Activated T-cell treated with anti-CD3 and anti-CD28 coated beads, Interleukin-2, amount 50 U/mL, for 4 hours (primary cell): Measurements from ENCODE around the gene SH3PXD2A. TPM values are rescaled to one million over a fixed set of nuclear protein-coding genes. Genes with fewer than 3 reads are reported as not detected.
"Not testable (repeated sequence)": the region's sequence is repeated elsewhere in the genome, so short reads cannot be mapped to it uniquely, and the experiment has no call there.

ENCODE experiments used
- ATAC-seq, 2 donors: fragments of 200-7000 bp; cut with Tn5 transposase; one replicate each; pipeline ENCODE4 v1.10.0; 2021
- DNase-seq: peaks from one replicate; pipeline ENCODE4 v3.0.0-alpha.2; 2020
- H3K27me3 Mint-ChIP-seq: one replicate; pipeline ENCODE4 v1.8.0; 2021; ENCODE audit warnings: low read depth, mixed read lengths
- H3K36me3 Mint-ChIP-seq: one replicate; pipeline ENCODE4 v1.8.0; 2022; ENCODE audit warnings: mixed read lengths; ENCODE audit not compliant: insufficient read depth
- H3K4me1 Mint-ChIP-seq: one replicate; pipeline ENCODE4 v1.8.0; 2021; ENCODE audit warnings: low read depth, mixed read lengths
- H3K4me3 Mint-ChIP-seq: one replicate; pipeline ENCODE4 v1.8.0; 2021; ENCODE audit warnings: mild to moderate bottlenecking, moderate library complexity, mixed read lengths
- H3K9me3 Mint-ChIP-seq: one replicate; pipeline ENCODE4 v1.8.0; 2021; ENCODE audit warnings: mixed read lengths
- total RNA-seq, 3 donors: library from RNA; stranded (reverse); gene quantifications; one replicate each; pipeline ENCODE4 v1.2.1, GENCODE V29; 2021

The SH3PXD2A gene
- total RNA-seq, 3 donors from 2014 or later, result 2.4 to 2.8 (median 2.4) TPM

DNA sequence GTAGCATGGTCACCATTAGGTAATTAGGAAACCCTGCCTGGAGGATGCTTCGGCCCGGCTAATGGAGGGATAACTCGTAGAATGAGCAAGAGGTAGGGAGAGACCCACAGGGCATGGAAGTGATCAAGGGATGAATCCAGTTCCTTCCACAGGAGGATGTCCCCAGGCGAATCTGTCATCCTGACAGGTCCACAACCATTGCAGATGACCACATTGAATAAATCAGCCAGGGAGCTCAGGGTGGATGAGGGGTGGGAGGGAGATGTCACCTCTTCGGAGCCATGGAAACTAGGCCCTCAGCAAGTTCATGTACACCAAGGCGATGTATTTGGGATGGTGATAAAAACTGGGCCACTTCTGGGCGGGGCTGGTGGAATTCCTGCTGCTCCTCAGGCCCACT is 28.5 kb downstream of the SH3PXD2A start:
- Mint-ChIP-seq H3K4me1 (no peaks in the 10 kb centered on the region), H3K9me3 (no peaks in the 10 kb centered on the region), H3K36me3 (no peaks in the 10 kb centered on the region), H3K4me3 (no peak overlapping the region), H3K27me3 (no peaks in the 10 kb centered on the region)
- ATAC-seq (no peak), DNase-seq (no peak)

DNA sequence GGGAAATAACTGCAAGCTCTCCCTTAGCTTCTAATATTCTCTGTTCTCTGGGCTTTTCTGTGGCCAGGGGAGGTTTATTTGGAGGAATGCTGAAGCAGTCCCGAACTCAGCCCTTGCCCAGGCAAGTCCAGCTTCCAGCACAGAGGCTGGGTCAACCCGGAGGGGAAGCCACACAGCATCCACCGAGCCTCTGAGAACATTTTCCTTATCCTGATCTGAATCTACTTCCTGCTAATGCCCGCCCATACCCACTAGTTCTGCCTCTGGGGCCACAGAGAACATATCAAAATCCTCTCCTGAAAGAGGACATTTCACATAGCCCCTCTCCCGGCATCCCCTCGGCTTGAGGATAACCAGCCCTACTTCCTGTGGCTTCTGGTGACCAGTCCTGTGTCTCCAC is 31.1 kb downstream of the SH3PXD2A start:
- no peaks in the 10 kb centered on the region for H3K36me3 Mint-ChIP-seq
- H3K4me1 Mint-ChIP-seq, result no peaks in the 10 kb centered on the region
- H3K9me3 Mint-ChIP-seq, result no peaks in the 10 kb centered on the region
- ATAC-seq (no peak), DNase-seq (no peak)
- peaks cover 14% of the 10 kb centered on the region for H3K27me3 Mint-ChIP-seq
- H3K4me3 Mint-ChIP-seq, result no peak overlapping the region

DNA sequence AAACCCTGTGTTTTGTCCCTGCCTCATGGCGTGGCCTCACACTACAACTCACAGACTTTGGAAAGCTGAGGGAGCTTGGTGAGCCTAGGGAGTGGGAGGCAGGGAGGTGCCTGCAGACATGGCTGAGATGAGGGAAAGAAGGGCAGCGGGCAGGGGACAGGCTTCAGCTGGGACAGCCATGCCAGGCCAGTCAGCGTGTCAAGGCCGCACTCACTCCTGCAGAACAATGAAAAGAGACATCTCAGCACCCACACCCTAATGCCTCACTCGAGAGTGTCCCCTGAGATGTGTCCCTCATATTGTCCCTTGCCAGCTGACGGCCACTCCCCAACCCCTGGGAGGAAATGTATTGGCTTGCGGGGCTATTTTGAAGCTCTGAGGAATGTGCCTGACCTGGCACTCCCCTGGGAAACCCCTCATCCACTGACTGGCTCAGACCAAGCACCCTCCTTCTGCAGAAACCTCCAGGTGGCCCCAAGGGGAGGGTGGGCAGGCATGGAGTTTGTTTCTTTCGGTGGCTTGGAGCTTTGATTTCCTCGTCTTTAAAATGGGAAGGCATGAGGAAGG is 31.6 kb downstream of the SH3PXD2A start:
- Mint-ChIP-seq H3K4me3 (no peak overlapping the region), H3K9me3 (no peaks in the 10 kb centered on the region), H3K36me3 (no peaks in the 10 kb centered on the region), H3K4me1 (no peaks in the 10 kb centered on the region), H3K27me3 (peaks cover 18% of the 10 kb centered on the region)
- ATAC-seq, result no peak
- no peak for DNase-seq

DNA sequence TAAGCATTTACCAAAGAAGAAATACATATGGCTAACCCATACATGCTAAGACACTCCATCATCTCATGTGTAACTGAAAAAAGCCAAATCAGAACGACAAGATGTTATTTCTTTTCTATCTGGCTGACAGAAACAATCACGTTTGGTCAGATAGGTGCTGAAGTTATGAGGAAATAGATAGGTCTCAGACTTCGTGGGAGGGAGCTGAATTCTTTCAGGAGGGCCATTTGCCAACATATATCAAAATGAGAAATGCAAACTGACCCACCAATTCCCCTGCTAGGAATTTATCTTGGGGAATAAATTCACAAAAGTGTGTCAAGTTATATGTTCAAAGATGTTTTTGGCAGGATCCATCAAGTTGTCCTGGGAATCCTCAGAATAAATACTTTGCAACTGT is 32.6 kb downstream of the SH3PXD2A start:
- Mint-ChIP-seq H3K36me3 (no peaks in the 10 kb centered on the region), H3K9me3 (no peaks in the 10 kb centered on the region), H3K4me3 (no peak overlapping the region), H3K4me1 (no peaks in the 10 kb centered on the region), H3K27me3 (peaks cover 18% of the 10 kb centered on the region)
- DNase-seq (no peak), ATAC-seq (no peak)

DNA sequence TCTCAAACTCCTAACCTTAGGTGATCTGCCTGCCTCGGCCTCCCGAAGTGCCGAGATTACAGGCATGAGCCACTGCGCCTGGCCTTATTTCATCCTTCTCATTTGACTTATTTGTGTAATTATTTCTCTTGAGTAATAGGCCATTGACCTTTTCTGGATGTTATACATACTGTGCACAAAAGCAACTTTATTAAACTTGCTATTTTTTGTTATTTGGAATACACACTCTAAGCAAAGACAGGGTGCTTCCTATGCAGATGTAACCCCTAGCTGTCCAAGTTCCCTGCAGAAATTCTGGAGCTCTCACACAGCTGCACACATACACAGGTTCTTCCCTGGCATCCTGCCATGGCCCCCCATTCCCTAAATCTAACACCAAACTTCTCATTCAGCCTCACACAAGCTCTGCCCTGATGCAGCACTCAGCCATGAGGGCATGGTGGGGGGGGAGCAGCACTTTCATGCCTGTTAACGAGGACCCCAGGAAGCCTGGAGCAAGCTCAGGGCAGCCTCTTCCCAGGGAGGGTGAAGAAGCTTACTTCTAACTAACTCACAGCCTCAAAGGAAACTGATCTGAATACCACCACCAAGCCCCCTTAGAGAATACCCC is 33.2 kb downstream of the SH3PXD2A start:
- Mint-ChIP-seq H3K36me3 (no peaks in the 10 kb centered on the region), H3K4me3 (no peak overlapping the region), H3K27me3 (peaks cover 18% of the 10 kb centered on the region), H3K4me1 (no peaks in the 10 kb centered on the region), H3K9me3 (no peaks in the 10 kb centered on the region)
- DNase-seq, result no peak
- ATAC-seq, result no peak

DNA sequence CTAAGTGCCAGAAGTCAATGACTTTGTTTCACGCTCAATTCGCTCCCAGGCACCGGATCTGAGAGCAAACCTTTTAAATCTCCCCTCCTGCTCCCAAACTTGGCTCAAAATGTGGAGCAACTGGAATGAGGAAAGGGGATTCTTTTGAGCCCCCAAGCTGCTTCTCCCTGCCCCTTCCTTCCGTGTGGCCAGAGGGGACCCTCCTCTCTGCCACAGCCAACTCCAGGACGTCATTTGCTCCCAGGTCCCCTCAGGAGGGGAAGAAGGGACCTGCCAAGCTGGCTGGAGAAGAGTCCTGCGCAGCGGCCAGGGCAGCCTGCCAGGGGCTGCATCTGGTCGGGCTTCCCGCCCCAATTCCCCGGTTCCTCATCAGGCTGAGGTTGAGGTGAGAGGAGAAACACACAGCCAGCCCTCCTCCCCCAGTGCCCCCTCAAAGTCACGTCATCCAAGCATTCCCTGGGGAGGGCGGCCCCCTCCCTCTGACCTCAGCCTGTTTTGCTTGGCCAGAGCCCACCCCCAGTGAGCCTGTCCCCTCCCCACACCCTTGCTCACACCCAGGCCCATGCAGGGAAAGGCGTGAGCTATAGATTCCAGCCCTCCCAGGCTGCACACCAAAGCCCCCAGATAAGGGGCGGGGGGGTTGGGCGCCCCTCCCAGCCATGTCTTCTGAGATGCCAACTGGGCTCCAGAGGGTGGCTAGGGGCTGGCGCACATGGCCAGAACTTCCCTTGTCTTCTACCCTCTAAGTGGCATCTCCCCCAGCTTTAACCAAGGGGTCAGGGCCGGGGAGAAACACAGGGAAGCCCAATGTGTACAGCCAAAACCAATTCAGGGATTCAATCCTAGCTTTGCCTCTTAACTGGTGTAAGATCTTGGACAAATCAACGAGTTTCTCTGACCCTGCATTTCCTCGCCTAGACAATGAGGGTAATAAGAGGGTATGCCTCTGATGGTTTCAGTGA is 35.0 kb downstream of the SH3PXD2A start:
- H3K4me3 Mint-ChIP-seq, result no peak overlapping the region
- H3K27me3 Mint-ChIP-seq, result peaks cover 18% of the 10 kb centered on the region
- H3K4me1 Mint-ChIP-seq, result peaks cover 2% of the 10 kb centered on the region
- DNase-seq (no peak), ATAC-seq (no peak)
- H3K9me3 Mint-ChIP-seq, result no peaks in the 10 kb centered on the region
- H3K36me3 Mint-ChIP-seq, result no peaks in the 10 kb centered on the region

DNA sequence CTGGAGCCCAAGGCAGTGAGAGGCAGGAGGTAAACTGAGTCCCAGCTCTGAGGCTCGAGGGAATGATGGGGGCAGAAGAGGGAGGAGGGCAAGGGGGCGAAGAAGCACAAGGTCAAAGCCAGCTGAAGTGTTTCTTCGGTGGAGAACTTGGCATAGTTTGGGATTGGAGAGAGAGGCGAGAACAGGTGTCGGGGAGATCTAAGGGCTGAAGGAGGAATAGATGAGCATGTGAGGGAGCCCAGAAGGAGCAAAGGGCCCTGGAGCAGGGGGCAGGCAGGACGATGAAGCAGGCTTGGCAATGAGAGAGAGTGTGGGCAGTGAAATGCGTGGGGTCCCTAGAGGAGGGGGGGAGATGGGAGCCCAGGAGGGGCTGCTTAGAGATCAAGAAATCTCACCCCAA is 35.9 kb downstream of the SH3PXD2A start:
- ATAC-seq, result no peak
- DNase-seq, result no peak
- peaks cover 2% of the 10 kb centered on the region for H3K4me1 Mint-ChIP-seq
- H3K4me3 Mint-ChIP-seq, result no peak overlapping the region
- no peaks in the 10 kb centered on the region for H3K36me3 Mint-ChIP-seq
- peaks cover 18% of the 10 kb centered on the region for H3K27me3 Mint-ChIP-seq
- H3K9me3 Mint-ChIP-seq, result no peaks in the 10 kb centered on the region

DNA sequence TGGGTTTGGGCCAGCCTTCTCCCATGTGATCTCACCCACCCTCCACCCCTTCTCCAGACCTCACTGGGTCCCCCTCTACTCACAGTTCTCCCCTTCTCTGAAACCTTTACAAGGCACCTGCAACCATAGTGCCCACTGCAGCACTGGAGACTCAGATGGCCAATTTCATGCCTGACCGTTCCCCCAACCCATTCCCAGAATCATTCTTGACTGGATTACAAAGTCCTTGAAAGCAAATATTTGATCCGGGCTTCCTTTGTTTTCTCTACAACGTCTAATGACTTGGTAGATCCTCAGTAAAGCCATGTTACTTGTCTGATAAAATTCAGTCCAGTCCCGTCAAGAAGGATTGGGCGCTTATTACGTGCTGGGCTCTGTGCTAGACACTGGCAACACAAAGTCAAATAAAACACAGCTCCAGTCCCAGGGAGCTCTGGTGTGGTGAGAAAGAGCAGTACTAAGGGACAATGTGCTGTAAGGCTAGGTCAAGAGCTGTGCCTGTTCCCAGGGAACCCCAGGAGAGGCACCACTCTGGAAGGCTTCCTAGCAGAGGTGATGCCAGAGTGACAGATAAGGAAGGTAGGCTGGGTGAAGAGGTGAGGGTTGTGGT is 36.5 kb downstream of the SH3PXD2A start:
- ATAC-seq (no peak), DNase-seq (no peak)
- H3K27me3 Mint-ChIP-seq, result peaks cover 18% of the 10 kb centered on the region
- no peak overlapping the region for H3K4me3 Mint-ChIP-seq
- H3K4me1 Mint-ChIP-seq, result peaks cover 2% of the 10 kb centered on the region
- no peaks in the 10 kb centered on the region for H3K36me3 Mint-ChIP-seq
- no peaks in the 10 kb centered on the region for H3K9me3 Mint-ChIP-seq

DNA sequence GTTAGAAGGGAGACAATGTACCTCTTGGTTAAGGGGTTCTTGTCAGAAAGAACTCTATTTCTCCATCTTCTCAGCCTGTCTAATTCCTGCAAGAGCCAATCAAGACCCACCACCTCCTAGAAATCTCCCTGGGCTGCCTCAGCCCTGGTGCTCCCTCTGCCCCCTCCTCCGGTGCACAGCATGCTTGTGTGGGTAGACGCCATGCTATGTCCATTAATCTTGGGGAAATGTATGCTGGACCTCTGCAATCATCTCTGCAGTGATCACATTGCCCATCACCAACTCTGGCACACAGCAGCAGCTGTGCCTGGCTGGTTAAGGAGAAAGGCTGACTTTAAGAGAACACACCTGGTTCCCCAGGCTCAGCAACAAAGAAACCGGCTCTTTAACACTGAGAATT is 37.3 kb downstream of the SH3PXD2A start:
- Mint-ChIP-seq H3K9me3 (no peaks in the 10 kb centered on the region), H3K36me3 (no peaks in the 10 kb centered on the region), H3K4me3 (no peak overlapping the region), H3K27me3 (peaks cover 18% of the 10 kb centered on the region), H3K4me1 (peaks cover 2% of the 10 kb centered on the region)
- ATAC-seq (no peak), DNase-seq (no peak)

DNA sequence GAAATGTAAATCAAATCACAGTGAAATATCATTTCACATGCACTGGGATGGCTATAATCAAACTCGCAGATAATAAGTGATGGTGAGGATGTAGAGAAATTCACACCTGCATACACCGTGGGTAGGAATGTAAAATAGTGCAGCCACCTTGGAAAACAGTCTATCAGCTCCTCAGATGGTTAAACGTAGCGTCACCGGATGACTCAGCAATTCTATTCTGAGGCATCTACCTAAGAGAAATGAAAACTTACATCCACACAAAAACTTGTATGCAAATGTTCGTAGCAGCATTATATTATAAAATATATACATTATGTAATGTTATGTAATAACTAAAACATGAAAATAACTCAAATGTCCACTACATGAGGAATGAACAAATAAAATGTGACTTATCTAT is 38.9 kb downstream of the SH3PXD2A start:
- Mint-ChIP-seq H3K27me3 (peaks cover 15% of the 10 kb centered on the region), H3K4me1 (peaks cover 2% of the 10 kb centered on the region), H3K4me3 (no peak overlapping the region), H3K36me3 (no peaks in the 10 kb centered on the region), H3K9me3 (no peaks in the 10 kb centered on the region)
- no peak for DNase-seq
- no peak for ATAC-seq

DNA sequence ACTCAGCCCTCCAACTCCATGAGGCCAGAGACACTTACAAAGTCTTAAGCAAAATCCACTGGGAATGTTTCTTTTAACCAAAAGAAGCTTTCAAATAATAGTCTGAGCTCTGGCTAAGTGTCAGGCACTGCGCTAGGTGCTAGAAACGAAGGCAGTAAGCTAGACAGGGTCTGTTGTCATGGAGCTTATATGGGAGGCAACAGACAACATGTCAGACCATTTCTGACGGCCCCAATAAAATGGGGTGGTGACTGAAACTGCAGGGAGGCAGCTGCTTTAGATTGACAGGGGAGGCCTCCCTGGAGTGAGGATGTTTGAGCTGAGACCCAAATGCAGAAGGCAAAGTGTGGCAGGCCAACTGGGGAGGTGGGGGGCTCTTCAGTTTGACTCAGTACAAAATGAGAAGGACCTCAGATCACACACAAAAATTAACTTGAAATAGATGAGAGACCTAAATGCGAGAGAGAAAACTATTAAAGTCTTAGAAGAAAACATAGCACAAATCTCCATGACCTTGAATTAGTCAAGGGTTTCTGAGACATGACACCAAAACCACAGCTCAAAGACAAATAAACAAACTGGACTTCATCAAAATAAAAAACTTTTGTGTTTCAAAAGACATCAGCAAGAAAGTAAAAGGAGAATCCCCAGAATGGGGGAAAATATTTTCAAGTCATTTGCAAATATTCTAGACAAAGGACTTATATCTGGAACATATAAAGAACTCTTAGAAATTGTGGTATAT is 40.6 kb downstream of the SH3PXD2A start:
- Mint-ChIP-seq H3K36me3 (no peaks in the 10 kb centered on the region), H3K4me1 (peaks cover 2% of the 10 kb centered on the region), H3K9me3 (no peaks in the 10 kb centered on the region), H3K4me3 (no peak overlapping the region), H3K27me3 (peaks cover 9% of the 10 kb centered on the region)
- DNase-seq (no peak), ATAC-seq (no peak)

DNA sequence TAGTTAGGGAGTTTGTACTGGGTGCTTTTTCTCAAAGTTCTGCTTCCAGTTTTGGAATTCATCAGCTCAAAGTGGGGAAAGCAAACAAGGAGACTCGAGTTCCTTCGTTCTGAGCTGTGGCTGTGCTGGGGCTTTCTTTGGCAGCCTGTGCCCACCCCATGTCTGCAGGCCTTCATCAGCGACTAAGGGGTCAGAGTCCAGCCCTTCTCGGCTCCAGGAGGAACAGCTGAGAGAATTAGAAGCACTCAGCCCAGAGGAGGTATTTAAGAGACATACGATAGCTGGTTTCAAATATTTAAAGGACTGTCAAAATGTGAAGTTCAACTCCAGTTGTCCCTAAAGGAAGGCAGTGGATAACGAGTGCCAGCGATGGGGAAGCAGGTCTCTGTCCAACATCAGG is 41.3 kb downstream of the SH3PXD2A start:
- ATAC-seq, result no peak

DNA sequence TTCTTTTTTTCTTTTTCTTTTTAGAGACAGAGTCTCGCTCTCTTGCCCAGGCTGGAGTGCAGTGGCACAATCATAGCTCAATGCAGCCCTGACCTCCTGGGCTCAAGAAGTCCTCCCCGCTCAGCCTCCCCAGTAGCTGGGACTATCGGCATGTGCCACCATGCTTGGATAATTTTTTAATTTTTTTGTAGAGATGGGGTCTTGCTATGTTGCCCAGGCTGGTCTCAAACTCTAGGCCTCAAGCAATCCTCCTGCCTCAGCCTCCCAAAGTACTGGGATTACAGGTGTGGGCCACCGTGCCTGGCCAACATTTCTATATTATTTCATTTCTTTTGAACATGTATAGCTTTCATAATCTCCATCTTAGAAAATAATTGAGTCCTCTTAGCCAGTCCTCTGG is 42.1 kb downstream of the SH3PXD2A start:
- not testable (repeated sequence) for ATAC-seq, H3K4me3 Mint-ChIP-seq, H3K27me3 Mint-ChIP-seq, H3K36me3 Mint-ChIP-seq, H3K4me1 Mint-ChIP-seq, H3K9me3 Mint-ChIP-seq, DNase-seq

More for the DNA sequence above, 41.3 kb downstream of the SH3PXD2A start:
- H3K36me3 Mint-ChIP-seq, result no peaks in the 10 kb centered on the region
- H3K4me3 Mint-ChIP-seq, result no peak overlapping the region
- H3K4me1 Mint-ChIP-seq, result peaks cover 2% of the 10 kb centered on the region
- peaks cover 2% of the 10 kb centered on the region for H3K27me3 Mint-ChIP-seq
- DNase-seq, result no peak
- H3K9me3 Mint-ChIP-seq, result no peaks in the 10 kb centered on the region

DNA sequence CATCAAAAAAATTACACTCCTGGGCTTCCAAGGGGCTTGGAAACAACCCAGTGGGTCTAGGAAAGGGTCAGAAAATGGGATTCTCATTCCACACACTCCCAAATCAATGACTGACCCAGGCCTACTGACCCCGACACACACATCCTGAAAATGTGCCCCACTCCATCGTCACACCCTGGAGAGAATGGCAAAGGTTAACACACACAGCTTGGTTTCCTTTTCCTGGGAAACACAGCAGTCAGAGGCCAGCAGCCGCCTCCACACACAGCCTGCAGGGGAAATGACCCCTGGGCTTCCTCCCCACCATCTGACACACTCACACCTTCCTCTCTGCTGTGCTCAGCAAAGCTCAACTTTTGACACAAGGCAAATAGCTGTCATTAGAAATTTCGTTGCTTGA is 42.9 kb downstream of the SH3PXD2A start:
- no peak for DNase-seq
- H3K4me1 Mint-ChIP-seq, result peaks cover 2% of the 10 kb centered on the region
- no peaks in the 10 kb centered on the region for H3K36me3 Mint-ChIP-seq
- no peaks in the 10 kb centered on the region for H3K27me3 Mint-ChIP-seq
- no peak overlapping the region for H3K4me3 Mint-ChIP-seq
- H3K9me3 Mint-ChIP-seq, result no peaks in the 10 kb centered on the region
- ATAC-seq, result no peak
